NK-92 (cell line): Measurements from ENCODE around the gene DPF3.

Experiments used
- DNase-seq: peaks from one replicate; lab custom pipeline; 2025; ENCODE audit not compliant: unreplicated experiment; lab: John Stamatoyannopoulos, UW

DPF3 gene

DNA sequence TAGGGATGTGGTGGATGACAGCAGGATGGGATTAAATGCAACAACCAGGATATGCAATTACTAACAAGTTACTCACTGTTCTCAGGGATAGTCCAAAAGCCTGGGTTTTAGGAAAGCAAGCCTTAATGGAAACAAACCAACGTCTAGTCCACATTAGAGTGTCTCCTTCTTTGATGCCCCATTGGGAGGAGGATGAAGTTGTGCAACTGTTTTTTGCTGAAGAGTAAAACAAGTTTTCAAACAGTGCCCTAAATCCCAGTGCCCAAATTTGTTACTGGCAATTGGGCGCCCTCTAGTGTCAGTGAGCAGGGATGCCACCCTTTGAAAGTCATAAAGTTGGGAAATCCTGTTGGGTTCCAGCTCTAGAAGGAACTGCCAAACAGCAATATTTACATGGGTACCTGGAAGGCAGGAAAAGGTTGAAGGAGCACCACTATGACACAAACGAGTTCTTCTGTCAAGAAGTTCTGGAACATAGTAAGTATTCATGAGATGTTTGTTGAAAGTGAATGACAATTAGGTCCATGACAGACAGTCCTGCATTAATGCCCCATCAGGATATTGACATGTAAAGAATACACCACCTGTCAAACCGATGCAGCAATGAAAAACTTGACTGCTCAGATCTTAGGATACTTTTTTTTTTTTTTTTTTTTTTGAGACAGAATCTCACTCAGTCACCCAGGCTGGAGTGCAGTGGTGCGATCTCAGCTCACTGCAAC, 11.1 kb upstream of the DPF3 start:
- DNase-seq: no peak

DNA sequence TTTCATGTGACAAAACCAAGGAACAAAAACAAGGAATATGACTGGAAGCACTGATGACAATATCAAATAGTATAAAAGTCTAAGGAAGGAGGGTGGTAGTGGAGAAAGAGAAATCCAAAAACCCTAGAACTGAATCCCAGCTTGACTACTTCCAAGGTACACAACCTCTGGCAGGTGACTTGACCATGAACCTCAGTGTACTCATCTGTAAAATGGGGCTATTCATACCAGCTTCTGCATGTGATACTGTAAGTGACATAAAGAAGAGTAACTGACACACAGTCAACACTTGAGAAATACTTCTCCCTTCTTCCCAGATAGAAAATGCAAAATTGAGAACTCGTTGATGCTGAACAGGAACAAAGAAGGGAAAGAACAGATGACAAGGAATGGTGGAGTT, 10.3 kb upstream of the DPF3 start:
- DNase-seq: no peak

- DNase-seq: no peak
Measured at GRCh38 chr14:72903716-72904115, 9.8 kb upstream of the DPF3 start.

DNA sequence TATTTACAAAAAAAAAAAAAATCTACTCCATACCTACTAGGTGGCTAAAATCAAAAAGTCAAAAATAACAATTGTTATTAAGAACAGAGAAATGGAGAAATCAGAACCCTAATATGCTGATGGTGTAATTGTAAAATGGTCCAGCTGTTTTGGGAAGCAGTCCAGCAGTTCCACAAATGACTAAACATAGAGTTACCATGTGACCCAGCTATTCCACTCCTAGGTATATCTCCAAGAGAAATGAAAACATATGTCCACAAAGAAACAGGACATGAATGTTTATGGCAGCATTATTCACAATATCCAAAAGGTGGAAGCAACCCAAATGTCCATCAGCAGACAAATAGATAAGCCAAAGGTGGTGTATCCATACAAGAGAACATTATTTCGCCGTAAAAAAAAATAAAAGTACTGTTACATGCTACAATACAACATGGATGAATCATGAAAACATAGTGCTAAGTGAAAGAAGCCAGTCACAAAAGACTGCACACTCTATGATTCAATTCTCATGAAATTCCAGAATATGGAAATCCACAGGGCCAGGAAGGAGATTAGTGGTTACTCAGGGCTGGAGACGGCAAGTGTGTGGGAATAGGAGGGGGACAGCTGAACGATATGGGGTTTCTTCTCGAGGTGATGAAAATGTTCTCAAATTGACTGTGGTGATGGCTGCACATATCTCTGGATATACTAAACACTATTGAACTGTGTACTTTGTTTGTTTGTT, 9.1 kb upstream of the DPF3 start:
- DNase-seq: no peak

DNA sequence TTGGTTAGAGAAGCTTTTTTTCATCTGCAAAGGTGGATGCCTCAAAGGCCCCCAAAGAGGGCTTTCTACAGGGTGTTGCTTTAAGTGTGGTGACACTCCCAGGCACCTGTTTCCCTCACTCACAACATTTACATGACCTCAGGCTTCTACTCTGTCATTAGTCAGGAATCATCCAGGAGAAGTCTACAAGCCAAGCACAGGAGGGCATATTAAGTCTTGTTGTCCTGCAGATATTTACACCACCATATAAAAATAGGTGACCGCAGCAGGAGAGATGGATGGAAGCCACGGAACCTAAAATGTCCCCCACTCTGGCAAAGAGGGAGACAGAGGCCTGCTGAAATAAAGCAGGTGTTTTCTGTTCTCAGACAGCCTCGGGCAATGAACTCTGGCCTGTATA, 7.5 kb upstream of the DPF3 start:
- DNase-seq: no peak

GRCh38 chr14:72898448-72898847, 4.5 kb upstream of the DPF3 start:
- no peak for DNase-seq

- no peak for DNase-seq
Measured at GRCh38 chr14:72894623-72895378, 900 bp upstream of the DPF3 start.

DNA sequence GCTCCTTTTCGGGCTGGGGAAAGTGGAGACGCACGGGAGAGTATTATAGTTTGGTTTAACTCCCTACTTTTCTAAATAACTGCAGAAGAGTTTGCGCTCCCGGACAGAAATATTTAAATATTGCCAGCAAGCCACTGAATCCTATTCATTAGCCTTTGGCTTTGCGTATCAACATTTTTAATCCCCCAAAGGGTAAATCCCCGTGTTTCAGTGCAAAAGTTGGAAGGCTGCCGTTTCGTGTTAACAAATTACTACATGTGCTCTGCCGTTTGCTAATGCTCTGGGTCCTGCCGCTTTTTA, 372 bp upstream of the DPF3 start:
- DNase-seq: no peak

GRCh38 chr14:72892879-72893635, 844 bp downstream of the DPF3 start:
- DNase-seq: no peak

GRCh38 chr14:72892103-72892878, 1.6 kb downstream of the DPF3 start:
- DNase-seq: no peak

DNA sequence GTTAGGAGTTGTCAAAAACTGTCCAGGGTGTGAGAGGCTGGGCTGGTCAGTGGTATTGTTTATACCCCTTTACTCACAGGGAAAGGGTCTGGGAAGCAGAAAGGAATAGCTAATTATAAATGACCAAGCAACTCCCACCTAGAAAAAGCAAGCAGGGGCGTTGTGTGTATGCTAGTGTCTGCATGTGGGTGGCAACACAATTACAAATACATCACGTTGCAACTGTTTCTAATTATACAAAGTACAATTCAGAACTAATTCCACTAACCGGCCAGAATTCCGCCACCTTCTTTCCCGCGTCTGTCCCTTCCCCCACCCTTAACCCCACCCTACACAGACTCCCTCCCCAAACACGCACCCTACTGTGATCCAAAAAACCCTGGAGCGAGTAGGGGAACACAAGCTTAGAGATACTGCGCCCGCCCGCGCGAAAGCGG, 2.2 kb downstream of the DPF3 start:
- DNase-seq: no peak

GRCh38 chr14:72889366-72889765, 4.5 kb downstream of the DPF3 start:
- DNase-seq: no peak

GRCh38 chr14:72888636-72889201, 5.2 kb downstream of the DPF3 start:
- no peak for DNase-seq

- DNase-seq: no peak
Measured at GRCh38 chr14:72888192-72888591, 5.7 kb downstream of the DPF3 start.

- no peak for DNase-seq
Measured at GRCh38 chr14:72887514-72887913, 6.4 kb downstream of the DPF3 start.

- no peak for DNase-seq
Measured at GRCh38 chr14:72884386-72884785, 9.5 kb downstream of the DPF3 start.

DNA sequence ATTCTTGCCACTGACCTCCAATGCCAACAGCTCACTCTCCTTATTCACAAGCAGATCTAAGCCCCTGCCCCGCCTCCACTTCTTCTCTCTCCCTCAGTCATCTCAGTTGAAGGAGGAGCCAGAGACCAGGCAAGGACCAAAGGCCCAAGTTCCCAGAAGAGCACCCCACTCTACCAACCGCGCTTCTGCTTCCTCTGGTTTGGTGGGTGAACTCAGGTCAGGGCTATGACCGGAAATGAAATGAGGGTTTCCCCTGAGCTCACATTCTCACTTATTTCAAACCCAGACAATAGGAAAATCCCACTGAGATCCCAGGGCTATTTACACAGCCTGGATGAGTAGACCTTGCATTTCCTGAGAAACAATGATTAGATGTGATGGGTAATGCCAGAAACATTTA, 9.9 kb downstream of the DPF3 start:
- DNase-seq: no peak

- no peak for DNase-seq
Measured at GRCh38 chr14:72883109-72883508, 10.8 kb downstream of the DPF3 start.

DNA sequence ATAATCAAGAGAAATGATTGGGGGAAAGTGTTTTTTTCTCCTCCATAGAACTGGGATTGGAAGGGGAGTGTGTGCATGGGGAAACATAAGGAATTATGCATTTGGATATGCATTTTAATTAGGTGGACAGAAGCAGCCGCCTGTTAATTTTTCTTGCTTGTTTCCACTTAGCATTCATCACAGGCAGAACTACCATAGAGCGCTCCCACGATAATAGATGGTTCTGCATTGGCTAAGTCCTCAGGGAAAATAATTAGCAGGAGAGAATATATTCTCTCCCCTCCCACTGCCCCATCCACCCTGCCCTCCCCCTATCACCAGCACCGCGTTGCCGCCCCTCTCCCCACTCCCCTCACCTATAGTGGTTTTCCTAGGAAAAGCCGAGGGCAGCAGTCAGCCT, 11.4 kb downstream of the DPF3 start:
- DNase-seq: no peak

DNA sequence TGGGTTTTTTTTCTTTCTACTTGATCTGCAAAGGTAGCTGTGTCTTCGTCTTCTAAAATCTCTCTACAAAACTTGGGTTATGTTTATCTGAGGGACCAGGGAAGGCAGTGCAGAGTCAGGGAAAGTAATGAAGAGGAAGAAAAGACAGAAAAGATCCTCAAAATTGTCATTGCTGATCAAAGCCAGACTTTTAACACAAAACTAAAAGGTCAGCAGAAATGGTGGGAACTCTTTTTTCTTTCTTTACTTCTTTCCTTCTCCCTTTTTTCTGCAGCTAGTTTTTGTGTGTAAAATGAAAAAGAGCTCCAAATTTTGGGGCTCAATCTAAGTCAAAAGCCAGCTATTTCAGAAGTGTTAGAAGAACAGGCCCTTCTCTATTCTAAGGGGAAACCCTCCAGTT, 11.9 kb downstream of the DPF3 start:
- DNase-seq: no peak
